Stimulated activated CD8-positive, alpha-beta memory T cell treated with anti-CD3 and anti-CD28 coated beads, Interleukin-15, amount 100 ng/mL, for 1 hour (primary cell): ENCODE data around the gene SECISBP2.

Experiments used
- DNase-seq: peaks from one replicate; pipeline ENCODE4 v3.0.0-alpha.2; 2020; ENCODE audit warnings: low read depth

Gene SECISBP2

GRCh38 chr9:89382026-89382986 lies 64.0 kb downstream of the SECISBP2 start:
- DNase-seq, result no peak

GRCh38 chr9:89383030-89383720 lies 64.9 kb downstream of the SECISBP2 start:
- DNase-seq, result no peak

- no peak for DNase-seq
Observed at GRCh38 chr9:89383721-89384300, 65.5 kb downstream of the SECISBP2 start.

GRCh38 chr9:89384783-89385182 lies 66.5 kb downstream of the SECISBP2 start:
- no peak for DNase-seq

- DNase-seq, result no peak
Observed at GRCh38 chr9:89386206-89386605, 67.9 kb downstream of the SECISBP2 start.

GRCh38 chr9:89386797-89387196 lies 68.5 kb downstream of the SECISBP2 start:
- no peak for DNase-seq

GRCh38 chr9:89387197-89387849 lies 69.0 kb downstream of the SECISBP2 start:
- DNase-seq, result no peak

- DNase-seq, result no peak
Observed at GRCh38 chr9:89388084-89388867, 70.0 kb downstream of the SECISBP2 start.

- no peak for DNase-seq
Observed at GRCh38 chr9:89388868-89389177, 70.5 kb downstream of the SECISBP2 start.

GRCh38 chr9:89390068-89390555 lies 71.8 kb downstream of the SECISBP2 start:
- no peak for DNase-seq

GRCh38 chr9:89390578-89391116 lies 72.3 kb downstream of the SECISBP2 start:
- DNase-seq, result no peak

GRCh38 chr9:89391585-89391984 lies 73.3 kb downstream of the SECISBP2 start:
- DNase-seq, result no peak

- no peak for DNase-seq
Observed at GRCh38 chr9:89394412-89394811, 76.1 kb downstream of the SECISBP2 start.

- DNase-seq, result no peak
Observed at GRCh38 chr9:89395931-89396710, 77.8 kb downstream of the SECISBP2 start.

- no peak for DNase-seq
Observed at GRCh38 chr9:89397471-89397870, 79.2 kb downstream of the SECISBP2 start.

- DNase-seq, result no peak
Observed at GRCh38 chr9:89398621-89399020, 80.3 kb downstream of the SECISBP2 start.

- DNase-seq, result no peak
Observed at GRCh38 chr9:89400403-89401116, 82.3 kb downstream of the SECISBP2 start.

GRCh38 chr9:89402695-89403427 lies 84.6 kb downstream of the SECISBP2 start:
- DNase-seq, result no peak

GRCh38 chr9:89404074-89404473 lies 85.8 kb downstream of the SECISBP2 start:
- DNase-seq, result no peak
